Naive thymus-derived CD8-positive, alpha-beta T cell (primary cell): ENCODE data around the gene CACYBP. TPM values are rescaled to one million over a fixed set of nuclear protein-coding genes. Genes with fewer than 3 reads are reported as not detected.
"Not testable (repeated sequence)": the region's sequence is repeated elsewhere in the genome, so short reads cannot be mapped to it uniquely, and the experiment has no call there.

ENCODE experiments used
- ATAC-seq, 2 donors: fragments of 150-1000 bp; cut with Tn5 transposase in 1 of 2; sonication (Bioruptor Pico), chemical (Tn5 transposase) in 1 of 2; 1 replicate in 1 of 2; 2 replicates in 1 of 2; pipeline ENCODE4 v1.10.0; 2021; ENCODE audit warnings: mild to moderate bottlenecking in 2 of 2, moderate library complexity in 2 of 2
- POLR2A ChIA-PET: fragments of 350-600 bp; sonication (Branson Sonifier 250); formaldehyde crosslinking; loops from one replicate; lab custom pipeline; 2021; ENCODE audit warnings: antibody characterized with exemption; lab: Charles Lee
- DNase-seq, 10 donors: peaks; one replicate each; pipeline versions ENCODE4 v3.0.0 to v3.0.0-alpha.2; 2020 to 2022
- H3K27ac Mint-ChIP-seq, 10 donors: one replicate each; pipeline ENCODE4 v1.8.0; 2020 to 2022; ENCODE audit warnings: mild to moderate bottlenecking in 10 of 10, mixed read lengths in 10 of 10, moderate library complexity in 4 of 10, inconsistent platforms in 1 of 10
- H3K27me3 Mint-ChIP-seq, 5 donors: one replicate each; pipeline ENCODE4 v1.8.0; 2021 to 2022; ENCODE audit warnings: mixed read lengths in 5 of 5
- H3K36me3 Mint-ChIP-seq, 3 donors: one replicate each; pipeline ENCODE4 v1.8.0; 2020 to 2022; ENCODE audit warnings: mixed read lengths in 3 of 3, mild to moderate bottlenecking in 2 of 3, inconsistent platforms in 1 of 3
- H3K4me1 Mint-ChIP-seq, 4 donors: one replicate each; pipeline ENCODE4 v1.8.0; 2021 to 2022; ENCODE audit warnings: mixed read lengths in 4 of 4
- H3K4me3 Mint-ChIP-seq, 10 donors: one replicate each; pipeline ENCODE4 v1.8.0; 2020 to 2022; ENCODE audit warnings: mild to moderate bottlenecking in 10 of 10, mixed read lengths in 10 of 10, moderate library complexity in 6 of 10, inconsistent platforms in 1 of 10
- H3K9me3 Mint-ChIP-seq, 9 donors: one replicate each; pipeline ENCODE4 v1.8.0; 2020 to 2022; ENCODE audit warnings: mixed read lengths in 9 of 9, mild to moderate bottlenecking in 3 of 9, inconsistent platforms in 1 of 9, moderate library complexity in 1 of 9
- polyA plus RNA-seq, 3 donors: library from polyadenylated mRNA; unstranded; fragments of 300-500 nt; fragmentation: Illumina TruSeq; gene quantifications; one replicate each; pipeline ENCODE4 v1.2.3, GENCODE V29; 2021
- total RNA-seq, 8 experiments: library from RNA in 2 of 8; stranded (reverse) in 2 of 8; gene quantifications; one replicate each; pipeline ENCODE4 v1.2.3 and lab custom pipeline; 2021 to 2026

CACYBP gene
- total and polyA plus RNA-seq, 5 experiments from 2014 or later: 97.3 to 185 (median 167) TPM

- POLR2A ChIA-PET, ATAC-seq, H3K4me1 Mint-ChIP-seq, H3K27ac Mint-ChIP-seq, H3K36me3 Mint-ChIP-seq, H3K9me3 Mint-ChIP-seq, DNase-seq, H3K4me3 Mint-ChIP-seq: not testable (repeated sequence)
- H3K27me3 Mint-ChIP-seq: peaks cover 9 to 30% (median 22%) of the 10 kb centered on the region in 5 donors
These were observed 44.8 kb downstream of the CACYBP start for GRCh38 chr1:175044591-175044990.

DNA sequence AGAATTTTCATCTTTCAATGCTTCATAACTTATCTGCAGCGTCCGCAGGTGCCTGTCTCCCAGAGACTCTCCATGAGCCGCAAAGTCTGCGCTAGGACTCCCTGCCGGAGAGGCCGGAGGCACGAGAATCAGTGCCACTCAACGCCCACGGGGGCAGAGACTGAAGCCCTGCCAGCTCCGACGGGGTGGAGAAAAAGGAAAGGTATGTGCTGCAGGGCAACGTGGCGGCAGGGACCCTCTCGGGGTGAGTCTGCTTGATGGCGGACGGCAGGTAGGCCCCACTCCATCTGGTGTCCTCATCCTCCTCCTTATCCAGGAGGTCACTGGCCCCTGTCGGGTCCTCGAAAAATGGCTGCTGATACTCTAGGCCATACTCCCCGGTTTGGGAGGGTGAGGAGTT, 45.4 kb downstream of the CACYBP start:
- H3K27ac Mint-ChIP-seq: peak overlapping the region in 1 of 10 donors; percentile 15
- POLR2A ChIA-PET: no interaction called here
- ATAC-seq (no peak), DNase-seq (no peak)
- no peak overlapping the region for H3K4me3 Mint-ChIP-seq
- no peaks in the 10 kb centered on the region for H3K9me3 Mint-ChIP-seq
- peaks cover 11 to 35% (median 23%) of the 10 kb centered on the region in 5 donors for H3K27me3 Mint-ChIP-seq
- no peaks in the 10 kb centered on the region for H3K36me3 Mint-ChIP-seq
- peaks cover 0 to 2% (median 0%) of the 10 kb centered on the region in 4 donors for H3K4me1 Mint-ChIP-seq

GRCh38 chr1:175045519-175045918, 45.8 kb downstream of the CACYBP start:
- DNase-seq (no peak), ATAC-seq (no peak)
- POLR2A ChIA-PET: no interaction called here
- Mint-ChIP-seq H3K27me3 (peaks cover 13 to 36% (median 26%) of the 10 kb centered on the region in 5 donors), H3K27ac (no peak overlapping the region), H3K9me3 (no peaks in the 10 kb centered on the region), H3K36me3 (no peaks in the 10 kb centered on the region), H3K4me1 (peaks cover 0 to 2% (median 0%) of the 10 kb centered on the region in 4 donors), H3K4me3 (no peak overlapping the region)

DNA sequence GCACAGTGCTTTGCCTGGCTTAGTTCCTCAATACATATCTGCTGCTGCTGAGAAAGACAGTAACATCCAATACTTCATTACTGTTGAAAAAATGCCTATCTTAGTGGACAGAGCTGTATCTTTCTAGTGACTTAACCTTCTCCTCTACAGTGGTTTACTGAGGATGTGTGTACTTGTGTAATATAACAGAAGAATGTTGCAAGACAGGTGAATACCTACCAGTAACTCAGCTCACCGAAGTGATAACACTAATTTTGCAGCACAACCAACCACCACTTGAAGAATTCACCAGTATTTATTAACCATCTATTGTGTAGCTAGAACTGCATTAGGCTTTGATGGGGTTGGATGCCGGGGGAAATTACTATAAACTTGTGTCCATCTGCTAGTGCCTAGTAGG, 51.2 kb downstream of the CACYBP start:
- no peak for ATAC-seq
- Mint-ChIP-seq H3K9me3 (peaks cover 0 to 2% (median 0%) of the 10 kb centered on the region in 9 donors), H3K27ac (peak overlapping the region in 1 of 10 donors; percentile 0), H3K4me3 (no peak overlapping the region), H3K27me3 (peaks cover 23 to 71% (median 35%) of the 10 kb centered on the region in 5 donors), H3K36me3 (no peaks in the 10 kb centered on the region), H3K4me1 (no peaks in the 10 kb centered on the region)
- no peak for DNase-seq
- POLR2A ChIA-PET: no interaction called here

- no peaks in the 10 kb centered on the region for H3K4me1 Mint-ChIP-seq
- peaks cover 0 to 3% (median 0%) of the 10 kb centered on the region in 3 donors for H3K36me3 Mint-ChIP-seq
- H3K27ac Mint-ChIP-seq: no peak overlapping the region
- H3K4me3 Mint-ChIP-seq: no peak overlapping the region
- no peak for ATAC-seq
- no peak for DNase-seq
- peaks cover 18 to 54% (median 20%) of the 10 kb centered on the region in 5 donors for H3K27me3 Mint-ChIP-seq
- H3K9me3 Mint-ChIP-seq: peaks cover 0 to 6% (median 2%) of the 10 kb centered on the region in 9 donors
- POLR2A ChIA-PET: no interaction called here
These were observed 55.0 kb downstream of the CACYBP start for GRCh38 chr1:175054736-175055135.

Other genes with a start within 250 kb of the CACYBP start
- 10 to 100 TPM; 32.5 to 32.6 TPM for gene MRPS14, start 23.5 kb downstream of the CACYBP start, total RNA-seq
- 10 to 100 TPM; 44.8 to 55.4 (median 45.7) TPM for gene MRPS14, start 23.5 kb downstream of the CACYBP start, polyA plus RNA-seq
- gene TNN, start 67.9 kb downstream of the CACYBP start, total RNA-seq: not detected
- gene TNN, start 67.9 kb downstream of the CACYBP start, polyA plus RNA-seq: not detected
- 10 to 100 TPM; 25.1 to 25.7 TPM for gene KIAA0040, start 192.8 kb downstream of the CACYBP start, total RNA-seq
- 10 to 100 TPM; 26.0 to 32.5 (median 28.9) TPM for gene KIAA0040, start 192.8 kb downstream of the CACYBP start, polyA plus RNA-seq